ENCODE data around the gene PRKG1.
"Not testable (repeated sequence)": the region's sequence is repeated elsewhere in the genome, so short reads cannot be mapped to it uniquely, and the experiment has no call there.

PRKG1 gene

DNA sequence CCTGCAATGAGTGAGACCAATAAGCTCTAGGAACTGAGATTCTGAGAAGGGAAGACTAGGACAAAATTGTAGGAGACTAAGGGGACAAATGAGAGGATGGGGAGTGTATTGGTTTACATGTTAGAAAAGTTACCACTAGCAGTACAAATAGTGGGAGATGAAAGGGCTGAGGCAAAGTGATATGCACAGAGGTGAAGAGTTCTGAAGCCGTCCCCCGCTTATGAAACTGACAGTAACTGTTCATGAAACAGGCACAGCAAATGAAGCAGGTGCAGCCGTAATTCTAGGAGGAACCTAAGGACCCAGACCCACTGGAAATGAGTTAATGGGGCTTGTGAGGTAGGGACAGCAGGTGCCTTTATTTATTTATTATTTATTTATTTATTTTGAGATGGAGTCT, 211.3 kb downstream of the PRKG1 start:
- DNase-seq = no peak

- no peak for DNase-seq
Observed at GRCh38 chr10:51288511-51288910, 214.2 kb downstream of the PRKG1 start.

- DNase-seq = no peak
Observed at GRCh38 chr10:51289519-51289918, 215.2 kb downstream of the PRKG1 start.

DNA sequence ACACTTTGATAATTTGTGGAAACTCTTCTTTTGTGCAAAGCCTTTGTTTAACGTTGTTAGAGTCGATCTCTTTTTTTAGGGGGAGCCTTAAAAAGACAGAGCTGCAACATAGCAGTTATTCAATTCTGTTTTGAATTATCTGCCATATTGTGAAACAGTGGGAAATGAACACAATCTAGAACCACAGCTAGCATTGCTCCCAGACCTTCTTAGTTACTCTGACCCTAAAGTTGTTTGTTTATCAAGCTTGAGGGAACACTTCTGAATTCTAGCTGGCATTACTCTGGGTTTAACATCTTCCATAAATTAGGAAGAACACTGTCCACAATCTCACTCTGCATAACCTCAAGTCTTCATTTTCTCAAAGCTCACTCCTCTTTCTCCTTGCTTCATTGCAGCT, 217.7 kb downstream of the PRKG1 start:
- no peak for DNase-seq

- no peak for DNase-seq
Observed at GRCh38 chr10:51297438-51297837, 223.2 kb downstream of the PRKG1 start.

GRCh38 chr10:51300617-51301304, 226.5 kb downstream of the PRKG1 start:
- no peak for DNase-seq

DNA sequence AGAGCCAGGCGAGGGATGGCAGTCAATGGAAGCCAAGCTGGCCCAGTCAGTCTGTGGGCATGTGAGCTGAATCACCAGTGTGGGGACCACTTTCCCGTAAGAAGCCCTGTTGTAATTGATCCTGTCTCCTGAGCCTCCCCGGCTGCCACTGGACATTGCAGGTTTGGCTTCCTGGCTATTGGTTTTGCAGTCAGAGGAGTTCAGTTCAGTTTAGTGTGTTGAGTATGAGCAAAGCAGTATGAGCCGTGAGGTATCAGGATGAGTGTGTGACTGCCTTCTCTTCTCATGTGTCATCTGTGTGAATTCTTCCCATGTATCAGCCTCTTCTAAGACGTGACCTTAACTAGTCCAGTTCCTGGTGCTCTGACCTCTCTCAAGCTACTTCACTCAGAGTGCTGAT, 227.4 kb downstream of the PRKG1 start:
- no peak for DNase-seq

DNA sequence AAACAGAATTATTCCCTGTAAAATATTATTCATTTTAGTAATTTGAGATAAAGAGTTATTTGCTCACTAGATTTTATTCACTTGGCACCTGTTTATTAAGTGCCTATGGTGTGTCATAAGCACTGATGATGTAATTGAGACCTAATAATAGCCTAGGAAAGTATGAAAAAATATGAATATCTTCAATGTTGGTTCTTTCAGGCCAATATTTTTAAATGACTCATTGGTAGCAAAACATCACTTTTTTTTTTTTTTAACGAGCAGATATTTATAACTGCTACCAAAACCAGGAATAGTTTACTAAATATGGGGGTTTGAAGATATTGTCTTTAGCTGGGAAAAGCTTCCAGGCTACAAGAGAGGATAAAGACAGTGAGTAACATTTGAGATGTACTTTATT, 228.0 kb downstream of the PRKG1 start:
- no peak for DNase-seq

- no peak for DNase-seq
Observed at GRCh38 chr10:51308116-51308515, 233.8 kb downstream of the PRKG1 start.

DNA sequence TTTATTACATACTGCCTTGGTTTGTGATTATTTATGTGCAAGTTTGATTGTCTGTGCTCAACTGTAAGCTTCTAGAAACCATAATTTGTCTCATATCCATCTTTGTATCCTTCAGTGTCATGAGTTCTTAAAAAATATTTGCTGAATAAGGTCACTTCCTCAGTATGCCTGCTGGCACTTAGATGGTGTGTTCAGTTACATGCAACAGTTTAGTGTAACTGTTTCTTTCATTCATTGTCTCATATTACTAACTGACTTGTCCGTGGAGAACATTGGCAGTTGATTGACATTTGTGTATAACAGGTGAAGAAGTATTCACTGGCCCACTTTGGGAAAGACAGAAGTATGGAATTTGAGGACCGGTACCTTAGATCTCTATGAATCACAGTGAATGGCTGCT, 236.9 kb downstream of the PRKG1 start:
- no peak for DNase-seq

DNA sequence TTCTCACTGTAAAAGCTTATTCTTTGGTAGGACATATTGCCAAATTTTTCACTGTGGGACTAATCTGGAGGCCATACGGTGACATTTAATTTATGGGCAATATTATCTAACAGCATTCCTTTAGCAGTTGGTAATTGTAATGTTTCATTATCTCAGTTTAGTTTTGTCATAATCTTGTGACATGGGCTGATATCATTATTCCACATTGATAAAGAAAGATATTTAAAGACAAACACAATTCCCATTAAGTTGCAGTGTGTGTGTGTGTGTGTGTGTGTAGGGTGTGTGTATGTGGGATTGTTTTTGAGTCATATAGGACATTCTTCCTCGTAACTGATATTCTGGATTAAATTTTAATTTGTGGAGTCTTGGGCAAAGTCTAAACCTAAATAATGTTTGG, 238.5 kb downstream of the PRKG1 start:
- no peak for DNase-seq

DNA sequence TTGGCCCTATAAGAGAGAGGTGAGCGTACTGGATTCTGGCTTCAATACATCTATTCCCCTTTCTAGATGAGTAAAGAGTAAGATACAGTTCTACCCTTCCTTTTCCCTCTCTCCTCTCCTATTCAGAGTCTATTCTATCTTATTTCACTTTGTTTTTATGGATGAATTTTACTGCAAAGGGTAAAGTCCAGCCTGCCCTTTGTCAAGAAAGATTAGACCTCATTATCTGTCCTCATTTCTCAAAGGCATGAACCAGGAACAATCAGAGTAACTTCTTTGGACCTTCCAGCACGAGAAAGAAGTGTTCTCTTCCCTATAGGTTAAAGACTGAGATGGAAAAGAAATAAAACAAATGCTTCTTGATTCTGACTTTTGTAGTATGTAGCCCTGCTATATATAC, 239.0 kb downstream of the PRKG1 start:
- no peak for DNase-seq

DNA sequence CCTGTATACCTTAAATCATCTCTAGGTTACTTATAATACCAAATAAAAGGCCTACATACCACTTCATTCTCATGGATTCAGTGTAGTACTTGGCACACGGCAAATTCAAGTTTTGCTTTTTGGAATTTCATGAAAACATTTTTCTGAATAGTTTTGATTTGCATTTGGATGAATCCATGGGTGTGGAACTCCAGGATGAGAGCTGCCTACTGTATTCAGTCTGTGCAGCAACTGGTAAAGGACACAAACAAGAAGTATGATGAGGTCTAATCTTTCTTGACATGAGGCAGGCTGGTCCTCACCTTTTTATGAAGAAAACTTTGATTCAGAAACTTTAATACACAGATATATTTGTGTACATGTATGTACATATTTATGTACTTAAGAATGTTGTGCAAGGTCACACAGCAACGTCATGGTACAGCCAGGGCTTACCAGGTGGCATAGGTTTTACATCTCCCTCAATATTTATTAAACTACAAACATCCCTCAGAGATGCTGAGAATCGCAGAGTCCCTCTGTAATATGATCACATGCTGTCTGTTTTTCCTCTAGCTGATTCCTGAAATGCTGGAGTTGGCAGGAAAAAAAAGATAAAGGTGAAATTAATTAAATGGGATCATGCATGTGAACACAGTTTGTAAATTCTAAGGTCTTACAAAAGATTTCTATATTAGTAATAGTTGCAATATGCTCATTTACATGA, 239.6 kb downstream of the PRKG1 start:
- DNase-seq = no peak

DNA sequence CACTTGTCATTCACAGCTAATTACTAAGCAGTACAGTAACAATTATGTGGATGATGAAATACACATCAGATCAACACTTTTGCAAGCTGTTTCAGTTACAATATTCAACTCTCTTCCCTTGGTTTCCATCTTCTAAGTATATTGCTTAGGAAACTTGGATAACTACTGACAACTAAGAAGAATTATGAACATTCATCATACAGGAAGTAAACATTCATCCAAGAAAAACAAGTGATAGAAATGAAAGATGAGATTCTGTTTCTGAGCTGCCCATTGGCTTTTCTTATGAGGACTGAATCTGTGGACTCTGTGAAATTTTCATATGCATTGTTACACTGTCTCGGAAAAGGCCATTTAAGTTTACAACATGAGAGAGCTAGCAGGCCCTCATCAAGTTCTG, 240.2 kb downstream of the PRKG1 start:
- no peak for DNase-seq

- no peak for DNase-seq
Observed at GRCh38 chr10:51318399-51319172, 244.3 kb downstream of the PRKG1 start.

GRCh38 chr10:51319173-51319435, 244.8 kb downstream of the PRKG1 start:
- no peak for DNase-seq

- DNase-seq = no peak
Observed at GRCh38 chr10:51321300-51321699, 247.0 kb downstream of the PRKG1 start.

DNA sequence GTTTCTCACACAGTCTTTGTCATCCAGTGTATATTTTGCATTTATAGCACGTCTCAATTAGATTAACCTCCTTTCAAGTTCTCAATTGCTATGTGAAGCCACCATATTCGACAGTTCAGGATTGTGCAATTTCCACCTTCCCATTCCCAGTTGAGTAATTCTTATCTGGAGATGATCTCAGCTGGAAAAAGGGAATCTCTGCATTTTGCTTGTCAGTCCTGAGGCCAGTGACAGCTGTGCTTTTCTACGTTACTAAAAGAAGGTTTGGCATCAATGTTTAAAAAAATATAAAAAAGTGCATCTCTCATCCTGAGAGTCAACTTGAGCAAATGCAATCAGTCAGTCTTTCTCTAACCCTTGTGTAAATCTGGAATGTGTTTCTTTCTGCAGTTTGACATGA, 247.7 kb downstream of the PRKG1 start:
- no peak for DNase-seq

- no peak for DNase-seq
Observed at GRCh38 chr10:51325649-51326048, 251.4 kb downstream of the PRKG1 start.

- DNase-seq = no peak
Observed at GRCh38 chr10:51326174-51326573, 251.9 kb downstream of the PRKG1 start.

- DNase-seq = no peak
Observed at GRCh38 chr10:51327432-51327831, 253.1 kb downstream of the PRKG1 start.

DNA sequence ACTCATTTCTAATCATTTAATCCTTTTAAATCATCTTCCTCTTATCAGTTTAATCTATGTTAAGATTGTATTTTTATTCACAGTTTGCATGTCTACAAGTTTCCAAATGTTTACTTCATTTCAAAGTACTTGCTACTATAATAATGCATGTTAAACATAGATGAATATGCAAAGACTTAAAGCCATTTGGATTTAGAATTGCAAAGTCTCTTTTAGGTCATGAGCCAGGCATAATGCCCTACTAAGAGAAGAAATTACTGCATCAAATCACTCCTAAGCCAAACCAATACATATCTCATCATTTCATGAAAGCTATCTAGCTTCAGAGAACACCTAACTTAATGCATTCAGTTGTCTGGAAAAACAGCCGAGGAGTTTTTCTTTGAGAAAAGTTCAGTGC, 266.1 kb downstream of the PRKG1 start:
- DNase-seq = no peak

DNA sequence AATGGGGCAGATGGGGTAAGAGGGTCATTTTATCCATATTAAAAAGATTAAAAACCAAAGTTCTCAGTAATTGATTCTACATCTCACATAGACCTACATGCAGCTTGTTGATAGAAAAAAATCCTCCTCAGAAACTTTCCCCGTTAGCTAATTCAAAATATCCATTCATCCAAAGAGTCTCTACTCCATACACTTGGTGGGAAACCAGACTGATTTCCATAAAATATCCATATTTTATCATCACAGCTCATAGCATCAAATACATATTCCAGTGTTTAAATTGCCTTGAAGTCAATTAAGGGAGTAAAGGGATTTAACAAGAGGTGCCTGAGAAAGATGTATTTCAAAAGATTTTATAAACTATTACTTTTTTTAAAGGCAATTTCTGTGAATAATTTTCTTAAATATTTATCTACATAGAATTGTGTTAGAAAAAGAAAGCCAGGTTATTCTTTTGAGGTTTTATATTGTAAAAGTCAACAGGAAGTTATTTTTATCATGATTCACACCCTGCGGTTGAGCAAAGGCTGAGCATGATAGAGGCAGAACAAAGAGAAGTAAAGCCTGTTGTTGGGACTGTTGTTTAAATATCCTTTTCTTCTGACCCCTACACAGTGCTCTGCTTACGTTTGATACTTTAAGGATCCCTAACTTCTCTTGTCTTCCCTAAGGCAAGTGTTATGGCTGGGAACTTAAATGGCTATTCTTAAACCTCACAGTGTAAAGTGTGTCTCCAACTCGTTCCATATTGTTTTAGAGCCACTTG, 266.7 kb downstream of the PRKG1 start:
- peak; percentile 5 for DNase-seq

DNA sequence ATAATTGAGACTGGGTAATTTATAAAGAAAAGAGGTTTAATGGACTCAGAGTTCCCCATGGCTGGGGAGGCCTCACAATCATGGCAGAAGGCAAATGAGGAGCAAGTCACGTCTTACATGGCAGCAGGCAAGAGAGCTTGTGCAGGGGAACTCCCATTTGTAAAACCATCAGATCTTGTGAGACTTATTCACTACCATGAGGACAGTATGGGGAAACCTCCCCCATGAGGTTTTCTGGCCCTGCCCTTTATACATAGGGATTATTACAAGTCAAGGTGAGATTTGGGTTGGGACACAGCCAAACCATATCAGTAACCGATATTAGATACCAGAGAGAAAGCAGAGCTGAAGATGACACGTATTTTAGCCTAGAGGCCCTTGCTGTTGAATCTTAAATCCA, 267.5 kb downstream of the PRKG1 start:
- not testable (repeated sequence) for DNase-seq
